NCI-H2171 (cell line): Measurements from ENCODE around the gene TCF12.
"Not testable (repeated sequence)": the region's sequence is repeated elsewhere in the genome, so short reads cannot be mapped to it uniquely, and the experiment has no call there.

Source experiments
- DNase-seq: peaks from one replicate; lab custom pipeline; 2025; lab: John Stamatoyannopoulos, UW

Gene TCF12

DNA sequence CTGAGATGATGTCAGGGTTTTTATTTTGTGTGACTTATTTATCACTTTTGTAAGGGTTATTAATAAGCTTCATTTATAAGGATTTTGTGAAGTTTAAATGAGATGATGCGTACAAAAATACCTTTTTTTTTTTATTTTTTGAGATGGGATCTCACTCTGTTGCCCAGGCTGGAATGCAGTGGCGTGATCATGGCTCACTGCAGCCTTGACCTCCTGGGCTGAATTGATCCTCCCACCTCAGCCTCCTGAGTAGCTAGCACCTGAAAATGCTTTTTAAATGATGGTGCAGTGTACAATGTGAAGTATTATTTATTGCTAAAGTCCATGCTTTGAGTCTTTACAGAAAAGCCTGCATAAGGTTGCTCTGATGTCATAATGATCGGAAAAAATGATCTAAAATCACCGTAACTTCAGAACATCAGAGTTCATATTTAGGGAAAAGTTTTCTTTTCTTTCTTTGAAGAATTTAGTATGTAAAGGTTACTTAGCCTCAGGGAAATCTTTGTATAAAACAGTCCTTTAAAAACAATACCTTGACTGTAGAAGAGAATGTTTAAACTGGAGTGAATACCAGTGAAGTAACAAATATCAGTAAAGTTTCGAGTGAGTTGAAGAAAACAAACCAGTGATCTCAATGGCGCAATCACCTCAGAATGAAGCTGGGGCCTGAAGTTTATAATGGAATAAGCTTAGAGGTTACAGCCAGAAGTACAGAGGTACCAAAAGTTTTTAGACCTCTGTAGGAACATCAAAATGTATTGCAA is 29.7 kb downstream of the TCF12 start:
- DNase-seq: no peak

DNA sequence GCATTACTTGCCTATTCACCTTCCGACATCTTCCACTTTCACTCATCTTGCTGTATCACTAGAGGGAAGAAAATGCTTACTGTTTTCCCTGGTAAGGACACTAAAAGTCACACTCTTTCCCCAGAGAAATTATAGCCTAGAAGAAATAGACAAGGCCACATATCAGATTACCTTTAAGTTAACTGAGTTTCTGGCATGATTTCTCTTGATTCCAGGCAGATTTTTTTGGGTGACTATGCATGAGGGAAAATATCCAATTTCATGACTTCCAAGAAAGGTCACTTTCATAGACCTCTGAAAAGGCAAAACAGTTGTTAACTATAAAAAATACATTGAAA is 30.3 kb downstream of the TCF12 start:
- DNase-seq: no peak

DNA sequence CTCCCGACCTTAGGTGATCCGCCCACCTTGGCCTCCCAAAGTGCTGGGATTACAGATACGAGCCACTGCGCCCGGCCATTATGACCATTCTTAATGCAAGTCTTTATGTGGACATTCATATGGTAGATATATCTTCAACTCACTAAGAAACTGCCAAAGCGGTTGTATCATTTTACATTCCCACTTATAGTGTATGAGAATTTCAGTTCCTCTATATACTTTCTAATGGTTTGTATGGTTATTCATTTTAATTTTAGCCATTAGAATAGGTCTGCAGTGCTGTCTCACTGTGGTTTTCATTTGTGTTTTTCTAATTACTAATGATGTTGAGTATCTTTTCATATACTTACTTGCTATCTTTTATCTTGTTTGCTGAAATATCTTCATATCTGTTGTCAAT is 32.5 kb downstream of the TCF12 start:
- DNase-seq: no peak

DNA sequence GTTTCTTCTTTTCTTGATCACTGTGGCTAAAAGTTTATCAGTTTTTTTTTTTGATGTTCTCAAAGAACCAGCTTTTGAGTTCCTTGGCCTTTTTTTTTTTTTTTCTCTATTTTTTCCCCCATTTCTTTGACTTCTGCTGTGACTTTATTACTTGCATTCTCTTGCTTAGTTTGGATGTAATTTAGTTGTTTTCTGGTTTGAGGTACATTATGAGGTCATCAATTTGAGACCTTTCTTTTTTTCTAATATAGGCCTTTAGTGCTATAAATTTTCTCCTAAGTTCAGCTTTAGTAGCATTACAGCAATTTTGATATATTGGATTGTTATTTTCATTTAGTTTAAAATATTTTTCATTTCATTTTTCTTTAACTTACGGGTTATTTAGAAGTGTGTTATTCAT is 35.3 kb downstream of the TCF12 start:
- no peak for DNase-seq

DNA sequence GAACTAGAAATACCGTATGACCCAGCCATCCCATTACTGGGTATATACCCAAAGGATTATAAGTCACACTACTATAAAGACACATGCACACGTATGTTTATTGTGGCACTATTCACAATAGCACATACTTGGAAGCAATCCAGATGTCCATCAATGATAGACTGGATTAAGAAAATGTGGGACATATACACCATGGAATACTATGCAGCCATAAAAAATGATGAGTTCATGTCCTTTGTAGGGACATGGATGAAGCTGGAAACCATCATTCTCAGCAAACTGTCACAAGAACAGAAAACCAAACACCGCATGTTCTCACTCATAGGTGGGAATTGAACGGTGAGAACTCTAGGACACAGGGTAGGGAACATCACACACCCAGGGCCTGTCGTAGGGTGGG is 36.6 kb downstream of the TCF12 start:
- DNase-seq: not testable (repeated sequence)

DNA sequence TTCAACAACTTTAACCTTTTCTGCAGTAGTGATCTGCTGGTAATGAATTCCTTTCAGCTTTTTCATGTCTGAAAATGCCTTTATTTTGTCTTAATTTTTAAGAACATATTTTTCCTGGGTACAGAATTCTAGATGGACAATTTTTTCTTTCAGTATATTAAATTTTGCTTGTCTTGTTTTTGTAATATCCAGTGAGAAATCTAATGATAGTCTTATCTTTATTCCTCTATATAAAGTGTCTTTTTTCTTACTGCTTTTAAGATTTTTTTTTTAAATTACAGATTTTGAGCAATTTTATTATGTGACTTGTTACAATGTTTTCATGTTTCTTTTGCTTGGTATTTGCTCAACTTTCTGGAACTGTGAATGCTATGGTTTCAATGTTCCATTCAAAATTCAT is 38.1 kb downstream of the TCF12 start:
- no peak for DNase-seq

DNA sequence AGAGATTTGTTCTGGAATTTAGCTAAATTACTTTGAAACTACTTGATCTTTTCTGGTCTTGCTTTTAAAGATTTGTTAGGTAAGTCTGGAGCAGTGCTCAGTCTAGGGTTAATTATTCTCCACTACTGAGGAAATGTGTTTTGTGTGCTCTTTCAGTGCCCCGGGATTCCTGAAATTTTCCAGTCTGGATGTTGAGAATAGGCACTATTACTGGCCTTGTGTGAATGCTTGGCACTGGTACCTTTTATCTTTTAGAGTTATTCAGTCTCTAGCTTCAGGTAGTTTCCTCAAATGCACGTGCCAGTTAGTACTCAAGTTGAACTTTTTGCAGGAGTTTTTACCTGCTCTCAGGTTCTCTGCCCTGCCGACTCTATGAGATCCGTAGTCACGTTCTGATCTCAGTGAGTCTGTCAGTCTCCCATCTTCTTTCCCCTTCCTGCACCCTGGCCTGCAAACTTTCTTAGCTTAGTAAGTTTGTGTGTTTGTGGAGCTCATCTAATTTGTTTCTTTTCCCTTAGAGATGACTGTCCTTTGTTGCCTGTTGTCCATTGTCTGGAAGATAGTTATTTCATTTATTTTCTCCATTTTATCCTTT is 39.5 kb downstream of the TCF12 start:
- DNase-seq: no peak

DNA sequence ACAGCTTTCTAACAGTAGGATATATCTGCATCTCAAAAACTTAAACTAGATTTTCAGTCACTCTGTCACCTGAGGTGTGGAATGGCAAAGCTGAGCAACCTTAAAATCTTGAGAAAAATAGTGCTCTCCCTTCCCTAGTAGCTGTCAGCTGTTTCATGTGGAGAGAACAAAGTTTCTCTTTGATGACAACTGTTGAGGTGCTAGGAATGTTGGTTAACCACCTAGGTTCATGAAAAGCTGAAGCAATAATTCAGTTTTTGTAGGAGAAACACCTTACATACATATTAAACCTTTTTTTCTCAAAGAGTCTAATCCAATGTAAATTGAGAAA is 40.8 kb downstream of the TCF12 start:
- no peak for DNase-seq

DNA sequence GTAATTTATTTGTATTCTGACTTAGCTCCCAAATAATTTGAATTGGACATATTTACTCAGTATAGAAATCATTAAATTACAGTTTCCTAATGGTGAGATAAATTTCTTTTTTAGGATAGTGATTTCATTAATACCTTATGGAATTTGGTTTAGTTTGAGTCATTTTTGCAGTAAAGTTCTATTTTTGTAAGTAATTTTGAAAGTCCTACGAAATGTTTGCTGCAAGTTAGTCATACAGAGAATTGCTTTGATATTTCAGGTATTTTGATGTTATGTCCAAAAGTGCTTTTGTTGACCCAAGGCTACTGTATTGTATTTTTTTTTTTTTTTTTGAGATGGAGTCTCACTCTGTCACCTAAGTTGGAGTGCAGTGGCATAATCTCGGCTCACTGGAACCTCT is 41.7 kb downstream of the TCF12 start:
- no peak for DNase-seq

DNA sequence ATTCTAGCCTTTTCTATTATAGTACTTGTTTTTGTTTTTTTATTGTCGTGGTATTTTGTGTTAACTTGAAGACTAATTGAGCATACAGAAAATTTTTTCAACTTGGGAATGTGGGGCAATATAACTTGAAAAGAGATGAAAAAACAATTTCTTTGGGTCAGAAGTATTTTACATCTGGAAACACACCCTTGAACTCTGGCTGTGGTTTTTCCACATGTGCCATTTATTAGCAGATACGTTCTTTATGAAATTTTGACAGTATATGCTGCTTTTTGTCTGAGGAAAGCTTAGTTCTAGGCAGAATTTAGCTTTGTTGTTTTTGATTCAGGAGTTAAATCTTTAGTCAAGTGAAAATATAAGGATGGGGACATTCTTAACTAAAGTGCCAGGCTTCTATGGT is 44.7 kb downstream of the TCF12 start:
- DNase-seq: no peak

DNA sequence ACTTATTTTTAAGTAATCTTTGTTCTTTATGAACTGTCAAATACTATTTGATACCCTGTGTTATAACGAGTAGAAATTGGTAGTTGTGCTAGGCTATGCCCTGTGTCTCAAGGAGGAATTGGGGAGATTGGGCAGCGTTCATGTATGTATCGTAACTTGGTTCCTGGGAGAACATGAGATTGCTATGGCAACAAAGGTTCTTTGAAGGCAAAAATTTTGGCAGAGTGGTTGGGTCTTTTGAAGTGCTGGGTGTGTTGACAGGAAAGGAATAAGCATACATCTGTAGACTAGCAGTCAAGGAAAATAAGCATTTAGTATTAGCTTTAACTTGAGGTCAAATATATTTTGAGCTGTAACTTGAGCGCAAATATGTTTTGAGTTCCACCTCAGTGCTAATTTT is 45.3 kb downstream of the TCF12 start:
- DNase-seq: no peak

DNA sequence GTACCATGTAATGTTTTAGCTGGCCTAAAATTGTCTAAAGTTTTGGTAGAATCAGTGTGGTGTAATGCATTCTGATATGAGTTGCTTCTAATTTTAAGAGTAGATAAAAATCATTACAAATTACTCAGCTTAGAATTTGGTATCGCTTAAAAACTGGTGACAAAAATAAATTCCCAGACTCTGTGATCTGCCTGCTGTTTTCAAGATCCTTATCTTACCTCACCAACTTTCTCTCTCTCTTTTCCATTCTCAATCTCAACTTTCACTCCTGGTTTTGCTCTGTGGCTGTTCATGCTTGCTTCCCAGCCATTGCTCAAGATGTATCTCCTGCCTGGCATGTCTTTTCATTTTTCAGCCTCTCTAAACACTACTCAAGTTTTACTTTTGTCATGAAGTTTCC is 45.7 kb downstream of the TCF12 start:
- DNase-seq: no peak

DNA sequence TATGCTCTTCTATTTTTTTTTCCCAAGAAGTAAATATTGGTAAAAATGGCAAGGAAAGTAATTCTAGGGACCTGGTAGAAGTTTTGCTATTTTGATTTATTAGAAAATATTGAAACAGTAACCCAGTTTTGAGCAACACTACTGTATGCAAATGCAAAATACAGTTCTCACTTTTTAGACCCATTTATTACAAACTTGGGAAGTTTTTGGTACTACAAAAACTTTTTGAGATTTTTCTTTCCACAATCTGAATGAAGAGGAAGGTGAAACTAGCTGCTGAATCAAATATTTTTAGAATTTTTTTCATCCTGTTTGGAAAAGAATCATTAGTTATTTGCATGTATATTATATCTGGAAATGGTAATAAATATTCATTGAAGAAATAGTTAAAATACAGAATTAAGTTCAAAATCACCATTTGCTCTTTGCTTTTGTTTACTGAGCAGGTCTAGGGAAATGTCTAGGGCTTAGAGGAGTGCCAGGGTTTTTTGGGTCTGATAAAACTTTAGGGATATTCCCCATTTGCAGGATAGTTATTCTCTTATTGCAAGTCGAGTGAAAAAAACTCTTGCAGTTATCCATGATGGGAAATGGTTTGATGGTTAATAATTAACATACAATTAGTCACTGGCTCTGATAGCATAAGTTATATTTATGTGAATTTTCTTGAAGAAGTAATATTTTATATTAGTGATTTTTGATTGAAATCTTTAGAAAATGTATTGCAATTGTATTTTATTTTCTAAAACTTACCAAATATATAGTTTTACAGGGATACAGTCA is 47.0 kb downstream of the TCF12 start:
- DNase-seq: no peak

DNA sequence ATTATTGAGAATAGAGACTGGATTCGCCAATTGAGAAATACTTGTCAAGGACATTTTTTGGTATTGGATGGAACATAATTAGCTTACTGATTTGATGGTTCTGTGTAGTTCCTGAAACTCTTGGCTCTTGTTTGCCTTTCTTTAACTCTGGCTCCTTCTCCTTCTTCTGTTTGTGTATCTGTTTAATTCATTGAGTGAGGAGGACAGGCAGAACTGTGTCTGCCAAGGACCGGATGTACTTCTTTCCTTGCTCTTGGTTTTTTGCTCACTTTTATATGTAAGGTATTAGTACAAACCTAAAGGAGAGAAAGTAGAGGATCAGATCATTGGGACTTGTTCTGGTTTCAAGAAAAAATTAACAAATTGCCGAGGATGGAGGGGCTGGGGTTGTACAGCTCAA is 48.9 kb downstream of the TCF12 start:
- DNase-seq: no peak

DNA sequence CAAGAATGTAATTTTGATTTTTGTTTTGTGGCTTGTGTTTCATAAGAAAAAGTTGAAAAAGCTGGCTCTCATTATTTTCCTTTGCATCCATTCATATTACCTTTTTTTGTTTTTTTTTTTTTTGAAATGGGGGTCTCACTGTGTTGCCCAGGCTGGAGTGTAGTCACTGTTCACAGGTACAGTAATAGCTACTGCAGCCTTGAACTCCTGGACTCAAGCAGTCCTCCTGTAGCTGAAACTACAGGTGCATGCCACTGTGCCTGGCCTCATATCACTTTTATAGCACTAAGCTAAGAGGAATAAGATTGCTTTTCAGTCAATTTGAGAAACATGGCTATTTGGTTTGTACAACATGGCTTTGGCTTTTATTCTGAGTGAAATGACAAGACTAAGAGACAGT is 49.8 kb downstream of the TCF12 start:
- no peak for DNase-seq

DNA sequence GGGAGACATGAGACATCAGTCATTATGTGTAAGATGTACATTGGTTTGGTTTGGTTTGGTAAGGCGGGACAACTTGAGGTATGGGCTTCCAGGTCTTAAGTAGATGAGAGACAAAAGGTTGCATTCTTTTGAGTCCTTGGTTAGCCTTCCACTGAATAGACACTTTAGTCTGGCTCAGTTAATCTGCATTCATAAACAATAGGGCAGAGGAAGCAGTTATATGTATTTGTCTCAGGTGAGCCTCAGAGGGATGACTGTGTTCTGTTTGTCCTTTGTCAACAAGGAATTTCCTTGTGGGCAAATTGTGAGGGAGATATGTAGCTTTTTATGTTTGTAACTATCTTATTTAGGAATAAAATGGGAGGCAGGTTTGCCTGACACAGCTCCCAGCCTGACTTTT is 50.4 kb downstream of the TCF12 start:
- DNase-seq: no peak

DNA sequence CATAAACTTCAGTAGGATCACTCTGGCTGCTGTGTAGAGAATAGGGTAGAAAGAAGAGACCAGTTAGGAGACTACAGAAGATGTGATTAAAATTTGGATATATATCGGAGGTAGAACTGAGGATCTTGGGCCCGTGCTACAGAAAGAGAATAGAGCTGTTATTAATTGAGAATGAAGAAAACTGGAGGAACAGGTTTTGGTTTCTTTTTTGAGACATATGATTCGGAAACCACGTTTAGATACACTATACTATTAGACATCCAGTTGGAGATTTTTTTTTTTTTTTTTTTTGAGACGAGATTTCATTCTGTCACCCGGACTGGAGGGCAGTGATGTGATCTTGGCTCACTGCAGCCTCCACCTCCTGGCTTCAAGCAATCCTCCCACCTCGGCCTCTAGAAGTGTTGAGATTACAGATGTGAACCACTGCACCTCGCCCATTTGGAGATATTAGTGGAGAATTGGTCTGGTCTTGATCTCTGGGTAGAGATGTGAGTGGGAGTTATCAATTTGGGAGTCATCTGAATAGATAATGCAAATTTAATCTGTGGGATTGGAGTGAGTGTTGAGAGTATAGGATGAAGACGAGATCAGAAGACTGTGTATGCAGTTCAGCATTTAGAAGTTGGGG is 50.9 kb downstream of the TCF12 start:
- DNase-seq: no peak

DNA sequence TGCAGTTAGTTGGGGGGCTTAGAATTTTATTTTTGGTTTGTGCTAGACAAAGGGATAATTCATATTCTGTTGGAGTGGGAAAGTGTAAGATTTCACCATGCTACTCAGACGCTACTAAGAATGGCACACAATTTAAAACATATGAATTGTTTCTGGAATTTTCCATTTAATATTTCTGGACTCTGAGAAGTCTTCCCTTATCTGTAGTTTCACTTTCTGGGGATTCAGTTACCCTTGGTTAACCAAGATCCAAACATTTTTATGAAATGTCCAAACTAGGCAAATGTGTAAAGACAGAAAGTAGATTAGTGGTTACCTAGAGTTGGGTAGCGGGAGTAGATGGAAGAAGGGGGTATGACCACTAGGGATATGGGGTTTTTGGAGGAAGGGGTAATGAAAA is 53.1 kb downstream of the TCF12 start:
- no peak for DNase-seq

DNA sequence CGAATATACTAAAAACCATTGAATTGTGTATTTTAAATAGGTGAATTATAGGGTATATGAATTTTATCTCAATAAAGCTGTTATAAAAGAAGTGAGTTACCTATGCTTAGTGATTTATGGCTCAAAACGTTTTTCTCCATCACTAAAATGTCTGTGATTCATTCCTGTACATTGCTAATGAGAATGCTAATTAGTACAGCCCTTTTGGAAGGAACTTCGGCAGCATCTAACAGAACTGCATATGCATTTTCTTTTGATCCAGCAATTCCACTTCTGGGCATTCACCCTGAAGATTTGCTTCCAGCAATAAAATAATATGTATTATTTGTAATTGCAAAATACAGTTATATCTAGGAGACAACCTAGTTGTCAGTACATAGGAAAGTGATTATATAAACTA is 53.6 kb downstream of the TCF12 start:
- DNase-seq: no peak

DNA sequence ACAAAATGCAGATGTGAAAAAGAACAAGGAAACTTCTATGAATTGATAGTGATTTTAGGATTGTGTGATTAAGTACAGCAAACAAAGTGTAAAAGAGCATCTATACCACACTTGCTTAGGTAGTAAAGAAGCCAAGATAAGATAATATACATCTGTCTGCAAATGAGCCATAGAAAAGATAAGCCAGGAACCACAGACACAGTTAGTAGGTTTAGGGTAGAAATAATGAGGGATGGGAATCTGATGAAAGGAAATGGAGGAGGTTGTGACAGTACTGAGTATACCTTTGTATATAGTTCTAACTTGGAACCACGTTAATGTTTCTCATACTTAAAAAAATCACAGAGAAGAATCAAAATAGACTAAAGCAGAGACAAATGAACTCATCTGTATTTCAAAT is 54.0 kb downstream of the TCF12 start:
- DNase-seq: no peak

DNA sequence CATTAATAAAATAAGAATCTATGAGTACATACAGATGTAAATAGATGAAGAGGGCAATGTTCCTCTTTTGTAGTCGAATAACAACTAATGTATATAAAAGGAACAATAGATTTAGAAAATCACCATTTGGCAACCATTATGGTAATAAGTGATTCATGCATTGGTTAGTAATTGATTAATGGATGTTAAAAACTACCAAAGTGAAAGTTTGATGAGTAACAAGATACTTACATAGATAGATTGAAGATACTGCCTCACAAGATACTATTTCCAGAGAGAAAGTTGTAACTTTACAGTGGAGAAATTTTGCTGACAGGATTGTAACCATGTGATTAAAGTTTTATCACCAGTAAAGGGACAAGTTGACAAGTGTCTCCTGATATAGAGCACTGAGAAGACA is 55.0 kb downstream of the TCF12 start:
- DNase-seq: no peak

DNA sequence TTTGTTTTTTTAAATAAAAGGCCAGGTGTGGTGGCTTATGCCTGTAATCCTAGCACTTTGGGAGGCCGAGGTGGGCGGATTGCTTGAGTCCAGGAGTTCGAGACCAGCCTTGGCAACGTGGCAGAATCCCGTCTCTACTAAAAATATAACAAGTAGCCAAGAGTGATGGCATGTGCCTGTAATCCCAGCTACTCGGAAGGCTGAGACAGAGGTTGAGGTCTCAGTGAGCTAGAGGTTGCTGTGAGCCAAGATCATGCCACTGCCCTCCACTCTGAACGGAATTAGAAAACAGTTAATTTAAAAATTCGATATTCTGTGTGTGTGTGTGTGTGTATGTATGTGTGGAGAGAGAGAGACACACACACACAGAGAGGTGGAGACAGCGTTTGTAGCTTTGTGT is 58.8 kb downstream of the TCF12 start:
- no peak for DNase-seq
